ENCODE data around the gene GSTT2.

DNA sequence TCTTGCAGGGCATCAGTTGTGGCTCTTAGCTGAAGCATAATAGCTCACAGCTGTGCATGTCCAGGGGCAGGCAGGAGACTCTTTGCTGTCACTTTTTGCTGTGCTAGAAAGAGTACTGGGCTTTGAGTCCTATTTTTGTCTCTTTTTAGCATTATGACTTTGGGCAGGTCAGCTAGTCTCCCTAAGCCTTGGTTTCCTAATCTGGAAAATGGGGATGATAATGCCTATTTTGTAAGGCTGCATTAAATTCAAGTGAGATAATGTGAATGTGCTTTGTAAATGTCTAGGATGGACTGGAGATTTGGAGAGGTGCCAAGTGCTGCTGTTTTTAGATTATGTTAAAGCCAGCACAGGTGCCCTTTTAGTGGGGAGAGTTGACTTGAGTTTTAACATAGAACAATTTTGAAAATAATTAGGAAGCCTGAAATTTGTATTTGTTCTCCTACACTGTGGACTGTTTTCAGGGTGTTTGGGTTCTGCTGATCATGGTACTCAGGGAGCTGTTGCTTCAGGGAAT lies 50.3 kb downstream of the GSTT2 start:
- TF ChIP-seq, protein P1, sequence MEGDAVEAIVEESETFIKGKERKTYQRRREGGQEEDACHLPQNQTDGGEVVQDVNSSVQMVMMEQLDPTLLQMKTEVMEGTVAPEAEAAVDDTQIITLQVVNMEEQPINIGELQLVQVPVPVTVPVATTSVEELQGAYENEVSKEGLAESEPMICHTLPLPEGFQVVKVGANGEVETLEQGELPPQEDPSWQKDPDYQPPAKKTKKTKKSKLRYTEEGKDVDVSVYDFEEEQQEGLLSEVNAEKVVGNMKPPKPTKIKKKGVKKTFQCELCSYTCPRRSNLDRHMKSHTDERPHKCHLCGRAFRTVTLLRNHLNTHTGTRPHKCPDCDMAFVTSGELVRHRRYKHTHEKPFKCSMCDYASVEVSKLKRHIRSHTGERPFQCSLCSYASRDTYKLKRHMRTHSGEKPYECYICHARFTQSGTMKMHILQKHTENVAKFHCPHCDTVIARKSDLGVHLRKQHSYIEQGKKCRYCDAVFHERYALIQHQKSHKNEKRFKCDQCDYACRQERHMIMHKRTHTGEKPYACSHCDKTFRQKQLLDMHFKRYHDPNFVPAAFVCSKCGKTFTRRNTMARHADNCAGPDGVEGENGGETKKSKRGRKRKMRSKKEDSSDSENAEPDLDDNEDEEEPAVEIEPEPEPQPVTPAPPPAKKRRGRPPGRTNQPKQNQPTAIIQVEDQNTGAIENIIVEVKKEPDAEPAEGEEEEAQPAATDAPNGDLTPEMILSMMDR (IDR thresholded peaks at IDR 0.05; ENCODE audit: insufficient read depth, low read depth, low read length): no peak
- no peak for TF ChIP-seq EZH2 (IDR thresholded peaks at IDR 0.05; ENCODE audit: insufficient read depth, low read length)

Measured in astrocyte (in vitro differentiated cells and primary cell).